ENCODE data around the gene ELP2. TPM values are rescaled to one million over a fixed set of nuclear protein-coding genes. Genes with fewer than 3 reads are reported as not detected.

The ELP2 gene
- total RNA-seq, 1 experiment from 2014 or later, result 137 TPM

DNA sequence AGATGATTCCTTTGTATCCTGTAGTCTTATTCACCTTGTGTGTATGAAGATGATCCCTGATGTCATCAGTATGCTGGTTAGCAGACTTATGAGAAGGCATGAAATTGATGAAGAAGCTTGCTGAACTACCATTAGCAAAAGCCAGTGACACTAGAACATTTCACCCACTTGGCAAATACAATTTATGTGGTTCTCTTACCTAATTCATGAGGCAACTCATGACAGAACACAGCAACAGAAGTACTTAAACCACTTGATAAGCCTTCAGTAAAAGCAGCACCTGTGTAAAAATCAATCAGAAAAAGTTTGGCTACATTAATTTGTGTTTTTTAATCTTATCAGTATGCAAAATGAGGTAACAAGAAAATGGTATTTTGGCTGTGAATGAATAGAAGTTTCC is 17.4 kb upstream of the ELP2 start:
- Mint-ChIP-seq H3K27ac (no peak overlapping the region), H3K4me3 (no peak overlapping the region), H3K4me1 (no peaks in the 10 kb centered on the region), H3K36me3 (ENCODE audit: insufficient read depth in 1 of 3, low read depth in 3 of 3) (peaks cover 30 to 71% (median 64%) of the 10 kb centered on the region in 3 experiments), H3K27me3 (ENCODE audit: low read depth) (no peaks in the 10 kb centered on the region), H3K9me3 (no peaks in the 10 kb centered on the region)
- no peak overlapping the region for H2BK20ac ChIP-seq (ENCODE audit: low read depth, low read length, poor library complexity, severe bottlenecking)
- H3K79me2 ChIP-seq (ENCODE audit: insufficient read depth, low read length), result no peaks in the 10 kb centered on the region
- H2AFZ ChIP-seq (ENCODE audit: low read length), result no peak overlapping the region
- H4K20me1 ChIP-seq (ENCODE audit: control insufficient read depth, insufficient read depth, insufficient read length), result no peaks in the 10 kb centered on the region
- H3K27me3 ChIP-seq (ENCODE audit: insufficient read depth, low read length), result no peaks in the 10 kb centered on the region
- no peak overlapping the region for H3K9ac ChIP-seq (ENCODE audit: extremely low read depth, insufficient read length, low read length)
- H3K23me2 ChIP-seq (ENCODE audit: insufficient read length, low read depth, low read length, poor library complexity, severe bottlenecking), result no peaks in the 10 kb centered on the region
- H3K79me1 ChIP-seq (ENCODE audit: insufficient read depth, low read depth, low read length, poor library complexity, severe bottlenecking), result no peaks in the 10 kb centered on the region
- no peak overlapping the region for H2BK15ac ChIP-seq (ENCODE audit: low read depth, low read length)
- H3K23ac ChIP-seq (ENCODE audit: insufficient read length, low read depth, low read length), result no peak overlapping the region
- H3K4me1 ChIP-seq (ENCODE audit: insufficient read depth, low read length), result no peaks in the 10 kb centered on the region
- H4K5ac ChIP-seq (ENCODE audit: insufficient read length, low read depth, low read length), result no peak overlapping the region
- no peaks in the 10 kb centered on the region for H3K9me3 ChIP-seq (ENCODE audit: control insufficient read depth, low read depth, low read length)
- H3K4ac ChIP-seq (ENCODE audit: low read depth, low read length), result no peak overlapping the region
- no peak overlapping the region for H3K27ac ChIP-seq (ENCODE audit: insufficient read length, low read depth, low read length)
- H3K4me2 ChIP-seq (ENCODE audit: insufficient read depth, insufficient read length, low read length), result no peak overlapping the region
- H2BK12ac ChIP-seq (ENCODE audit: insufficient read length, low read depth, low read length), result no peak overlapping the region
- H4K8ac ChIP-seq (replicated peaks; ENCODE audit: insufficient read length, low read depth, low read length), result no peak overlapping the region
- DNase-seq, result no peak
- TF ChIP-seq, protein P1, sequence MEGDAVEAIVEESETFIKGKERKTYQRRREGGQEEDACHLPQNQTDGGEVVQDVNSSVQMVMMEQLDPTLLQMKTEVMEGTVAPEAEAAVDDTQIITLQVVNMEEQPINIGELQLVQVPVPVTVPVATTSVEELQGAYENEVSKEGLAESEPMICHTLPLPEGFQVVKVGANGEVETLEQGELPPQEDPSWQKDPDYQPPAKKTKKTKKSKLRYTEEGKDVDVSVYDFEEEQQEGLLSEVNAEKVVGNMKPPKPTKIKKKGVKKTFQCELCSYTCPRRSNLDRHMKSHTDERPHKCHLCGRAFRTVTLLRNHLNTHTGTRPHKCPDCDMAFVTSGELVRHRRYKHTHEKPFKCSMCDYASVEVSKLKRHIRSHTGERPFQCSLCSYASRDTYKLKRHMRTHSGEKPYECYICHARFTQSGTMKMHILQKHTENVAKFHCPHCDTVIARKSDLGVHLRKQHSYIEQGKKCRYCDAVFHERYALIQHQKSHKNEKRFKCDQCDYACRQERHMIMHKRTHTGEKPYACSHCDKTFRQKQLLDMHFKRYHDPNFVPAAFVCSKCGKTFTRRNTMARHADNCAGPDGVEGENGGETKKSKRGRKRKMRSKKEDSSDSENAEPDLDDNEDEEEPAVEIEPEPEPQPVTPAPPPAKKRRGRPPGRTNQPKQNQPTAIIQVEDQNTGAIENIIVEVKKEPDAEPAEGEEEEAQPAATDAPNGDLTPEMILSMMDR (conservative IDR thresholded peaks at IDR 0.05), result no peak
- no peak overlapping the region for H2AK5ac ChIP-seq (ENCODE audit: insufficient read length, low read length)
- H4K91ac ChIP-seq (ENCODE audit: insufficient read length, low read depth, low read length), result no peak overlapping the region
- H3K14ac ChIP-seq (ENCODE audit: insufficient read depth, low read length), result no peak overlapping the region
- H3T11ph ChIP-seq (ENCODE audit: low read length), result no peak overlapping the region
- H2BK120ac ChIP-seq (ENCODE audit: low read depth, low read length, poor library complexity, severe bottlenecking), result no peak overlapping the region
- H3K56ac ChIP-seq (ENCODE audit: insufficient read length, low read depth, low read length), result no peak overlapping the region
- H3K18ac ChIP-seq (ENCODE audit: insufficient read length, low read depth, low read length), result no peak overlapping the region
- H2BK5ac ChIP-seq (ENCODE audit: insufficient read length, low read length), result no peak overlapping the region
